IMR-90 (cell line): ENCODE data around the gene TNK1. TPM values are rescaled to one million over a fixed set of nuclear protein-coding genes. Genes with fewer than 3 reads are reported as not detected.

Experiments used
- ATAC-seq: fragments of 200-7000 bp; cut with Tn5 transposase; 2 replicates; pipeline ENCODE4 v1.9.1; 2020; ENCODE audit warnings: low read depth, mild to moderate bottlenecking, moderate library complexity
- BruUV-seq: library from RNA; stranded (reverse); fragments of 400-500 nt; replicated peaks from 2 replicates; lab custom pipeline; 2021; lab: Mats Ljungman, UMichigan
- CTCF ChIA-PET: fragments of 300-600 bp; formaldehyde crosslinking; extraction: SDS; loops from one replicate; lab custom pipeline; 2021; ENCODE audit warnings: antibody characterized with exemption; lab: Yijun Ruan, JAX
- POLR2A ChIA-PET: fragments of 300-600 bp; sonication (Branson Sonifier 250); formaldehyde crosslinking; loops from one replicate; lab custom pipeline; 2022; ENCODE audit warnings: antibody characterized with exemption; ENCODE audit not compliant: unreplicated experiment; lab: Charles Lee
- DNase-seq: peaks from one replicate; pipeline ENCODE4 v3.0.0; 2013
- H2AFZ ChIP-seq: replicated peaks from 2 replicates; pipeline ENCODE3; 2013; ENCODE audit warnings: low read length, mild to moderate bottlenecking; ENCODE audit not compliant: poor library complexity
- H2AK5ac ChIP-seq: 2 replicates; pipeline ENCODE4 v1.6.1; 2013; ENCODE audit warnings: low read depth, low read length, inconsistent platforms
- H2AK9ac ChIP-seq: replicated peaks from 2 replicates; pipeline ENCODE3; 2013; ENCODE audit warnings: mild to moderate bottlenecking, low read depth, low read length, moderate library complexity; ENCODE audit not compliant: poor library complexity
- H2BK120ac ChIP-seq: 2 replicates; pipeline ENCODE4 v1.6.1; 2013; ENCODE audit warnings: low read depth, low read length, inconsistent platforms
- H2BK15ac ChIP-seq: 3 replicates; pipeline ENCODE4 v1.6.1; 2013; ENCODE audit warnings: low read depth, low read length, inconsistent platforms
- H2BK20ac ChIP-seq: 2 replicates; pipeline ENCODE4 v1.6.1; 2013; ENCODE audit warnings: low read depth, mild to moderate bottlenecking, inconsistent platforms, low read length, moderate library complexity
- H2BK5ac ChIP-seq: 2 replicates; pipeline ENCODE4 v1.6.1; 2013; ENCODE audit warnings: mild to moderate bottlenecking, low read depth, low read length, inconsistent platforms; ENCODE audit not compliant: poor library complexity, severe bottlenecking
- H3K14ac ChIP-seq: replicated peaks from 2 replicates; pipeline ENCODE4 v1.6.1; 2013; ENCODE audit warnings: low read depth, low read length, inconsistent platforms
- H3K18ac ChIP-seq: 2 replicates; pipeline ENCODE4 v1.6.1; 2013; ENCODE audit warnings: low read depth, low read length, control low read depth
- H3K23ac ChIP-seq: 2 replicates; pipeline ENCODE4 v1.6.1; 2013; ENCODE audit warnings: low read depth, low read length, inconsistent platforms
- H3K27ac ChIP-seq: 2 replicates; pipeline ENCODE4 v1.5.1; 2013; ENCODE audit warnings: mild to moderate bottlenecking, control low read depth, low read length; ENCODE audit not compliant: insufficient read depth
- H3K27me3 ChIP-seq: 2 replicates; pipeline ENCODE4 v1.6.1; 2013; ENCODE audit warnings: low read length; ENCODE audit not compliant: control insufficient read depth, insufficient read depth
- H3K36me3 ChIP-seq: 2 replicates; pipeline ENCODE4 v1.6.1; 2013; ENCODE audit warnings: low read length, mixed read lengths; ENCODE audit not compliant: control insufficient read depth, insufficient read depth
- H3K4ac ChIP-seq: 2 replicates; pipeline ENCODE4 v1.6.1; 2013; ENCODE audit warnings: low read depth, low read length, inconsistent platforms
- H3K4me1 ChIP-seq: 2 replicates; pipeline ENCODE4 v1.6.1; 2013; ENCODE audit warnings: low read length, mixed read lengths; ENCODE audit not compliant: control insufficient read depth, insufficient read depth
- H3K4me2 ChIP-seq: 2 replicates; pipeline ENCODE4 v1.6.1; 2013; ENCODE audit warnings: low read depth, mild to moderate bottlenecking, control low read depth, low read length, moderate library complexity
- H3K4me3 ChIP-seq: 2 replicates; pipeline ENCODE4 v1.5.1; 2013; ENCODE audit warnings: low read depth, mild to moderate bottlenecking, control low read depth, low read length, moderate library complexity; ENCODE audit not compliant: insufficient read depth
- H3K56ac ChIP-seq: 2 replicates; pipeline ENCODE4 v1.6.1; 2013; ENCODE audit warnings: low read length, inconsistent platforms; ENCODE audit not compliant: insufficient read depth; ENCODE audit errors: extremely low read depth
- H3K79me1 ChIP-seq, 2 experiments: 2 replicates each; pipeline ENCODE4 v1.6.1; 2013; ENCODE audit warnings: low read length in 2 of 2, inconsistent platforms in 1 of 2, low read depth in 1 of 2
- H3K9ac ChIP-seq: 2 replicates; pipeline ENCODE4 v1.6.1; 2013; ENCODE audit warnings: low read depth, low read length, control low read depth
- H3K9me1 ChIP-seq: 2 replicates; pipeline ENCODE4 v1.6.1; 2013; ENCODE audit warnings: low read length, inconsistent platforms; ENCODE audit not compliant: insufficient read depth
- H3K9me3 ChIP-seq: 2 replicates; pipeline ENCODE4 v1.6.1; 2013; ENCODE audit warnings: low read length; ENCODE audit not compliant: control insufficient read depth, insufficient read depth
- H4K20me1 ChIP-seq: 2 replicates; pipeline ENCODE4 v1.6.1; 2013; ENCODE audit warnings: low read length, inconsistent platforms; ENCODE audit not compliant: insufficient read depth
- H4K5ac ChIP-seq: 2 replicates; pipeline ENCODE4 v1.6.1; 2013; ENCODE audit warnings: mild to moderate bottlenecking, low read depth, low read length, control low read depth
- H4K8ac ChIP-seq, 2 experiments: 2 replicates each; pipeline ENCODE4 v1.6.1; 2013; ENCODE audit warnings: low read depth in 2 of 2, low read length in 2 of 2, control low read depth in 1 of 2, inconsistent platforms in 1 of 2
- H4K91ac ChIP-seq: 2 replicates; pipeline ENCODE4 v1.6.1; 2013; ENCODE audit warnings: low read depth, low read length, inconsistent platforms; ENCODE audit not compliant: insufficient read depth
- BHLHE40 ChIP-seq: fragments of 150-350 bp; IDR thresholded peaks from 2 replicates; pipeline ENCODE4 v1.6.1; 2016; ENCODE audit warnings: mild to moderate bottlenecking, low read depth, low read length
- CEBPB ChIP-seq: IDR thresholded peaks from 2 replicates; pipeline ENCODE4 v1.6.1; 2012; ENCODE audit warnings: low read depth, low read length, improper control_type of control experiment
- CHD1 ChIP-seq: IDR thresholded peaks from 2 replicates; pipeline ENCODE4 v1.6.1; 2012; ENCODE audit warnings: low read depth, low read length, improper control_type of control experiment
- ELK1 ChIP-seq: fragments of 150-350 bp; IDR thresholded peaks from 2 replicates; pipeline ENCODE4 v1.6.1; 2016; ENCODE audit warnings: low read depth, mild to moderate bottlenecking, low read length, moderate library complexity, borderline replicate concordance
- MAFK ChIP-seq: IDR thresholded peaks from 2 replicates; pipeline ENCODE4 v1.6.1; 2012; ENCODE audit warnings: low read depth, low read length, improper control_type of control experiment
- MAZ ChIP-seq: IDR thresholded peaks from 2 replicates; pipeline ENCODE4 v1.6.1; 2012; ENCODE audit warnings: low read depth, mild to moderate bottlenecking, low read length, improper control_type of control experiment, moderate library complexity, borderline replicate concordance
- NFE2L2 ChIP-seq: fragments of 150-350 bp; IDR thresholded peaks from 2 replicates; pipeline ENCODE4 v1.6.1; 2016; ENCODE audit warnings: low read depth, mild to moderate bottlenecking, low read length
- POLR2A ChIP-seq: IDR thresholded peaks from 2 replicates; pipeline ENCODE4 v1.6.1; 2012; ENCODE audit warnings: mild to moderate bottlenecking, low read depth, low read length
- RAD21 ChIP-seq: IDR thresholded peaks from 2 replicates; pipeline ENCODE4 v1.6.1; 2012; ENCODE audit warnings: low read length, improper control_type of control experiment
- RCOR1 ChIP-seq: IDR thresholded peaks from 2 replicates; pipeline ENCODE4 v1.6.1; 2012; ENCODE audit warnings: mild to moderate bottlenecking, low read length, improper control_type of control experiment; ENCODE audit not compliant: insufficient replicate concordance
- RFX5 ChIP-seq: IDR thresholded peaks from 2 replicates; pipeline ENCODE4 v1.8.0; 2012; ENCODE audit warnings: low read depth, mild to moderate bottlenecking, low read length, moderate library complexity
- SMC3 ChIP-seq: fragments of 150-350 bp; IDR thresholded peaks from 2 replicates; pipeline ENCODE4 v1.6.1; 2016; ENCODE audit warnings: low read depth, mild to moderate bottlenecking, antibody characterized with exemption, low read length, moderate library complexity
- USF2 ChIP-seq: fragments of 150-350 bp; IDR thresholded peaks from 2 replicates; pipeline ENCODE4 v1.6.1; 2017; ENCODE audit warnings: mild to moderate bottlenecking, antibody characterized with exemption, low read length, low read depth
- WGBS, 2 experiments: methylation state at CpG; one replicate each; pipeline versions ENCODE4 v1.1.5 to v1.1.7; 2013; ENCODE audit warnings: missing lambda C conversion rate in 2 of 2; ENCODE audit not compliant: insufficient read length in 1 of 2; ENCODE audit errors: extremely low coverage in 2 of 2; 5-methylcytosine and 5-hydroxymethylcytosine counted together
- dilution Hi-C: fragments of 300-500 bp; cut with HindIII; formaldehyde crosslinking; loops from one replicate; pipeline ENCODE4 v1.14.3; 2018; ENCODE audit warnings: low sequenced_read_pairs; ENCODE audit not compliant: unreplicated experiment
- in situ Hi-C: fragments of 300-500 bp; cut with MboI; formaldehyde crosslinking; loops from 3 replicates; pipeline ENCODE4 v1.14.3; 2019; ENCODE audit warnings: low sequenced_read_pairs, inconsistent platforms, mixed read lengths
- intact Hi-C: fragments of 100-400 bp; cut with micrococcal nuclease; formaldehyde crosslinking; loops from 2 replicates; pipeline ENCODE4 v1.10.0; 2022
- polyA plus RNA-seq, 3 experiments: library from polyadenylated mRNA; depleted of rRNA; stranded (reverse); fragments of >200 nt; gene quantifications; 2 replicates each; pipeline ENCODE4 v1.2.3, GENCODE V29; 2012; ENCODE audit warnings: low replicate concordance in 1 of 3
- total RNA-seq: library from RNA; depleted of rRNA; stranded (reverse); fragments of >200 nt; gene quantifications from 2 replicates; pipeline ENCODE4 v1.2.3, GENCODE V29; 2012

TNK1 gene
- total and polyA plus RNA-seq, 2 of the 4 experiments (the other 2 are of a cell fraction): 0.44 to 0.54 TPM

GRCh38 chr17:7384489-7385081 lies 3.7 kb downstream of the TNK1 start:
- Histone ChIP-seq H3K14ac (0 out of 2 replicates have a peak overlapping the region, but pooled peaks have one; percentile 5), H2AK5ac (0 out of 2 replicates have a peak overlapping the region, but pooled peaks have one; percentile 20), H2BK15ac (no peak overlapping the region), H4K20me1 (no peaks in the 10 kb centered on the region), H3K36me3 (peaks cover 16% of the 10 kb centered on the region; the same call in 1 of the 2 replicates), H3K23ac (no peak overlapping the region; the same call in none of the 2 replicates), H3K79me1 (no peaks in the 10 kb centered on the region), H3K4ac (no peak overlapping the region), H3K27ac (no peak overlapping the region), H4K91ac (no peak overlapping the region), H4K5ac (no peak overlapping the region), H3K9me1 (peaks cover 2% of the 10 kb centered on the region; the same call in 1 of the 2 replicates), H2AK9ac (no peak overlapping the region), H3K18ac (no peak overlapping the region), H3K4me1 (peaks cover 7% of the 10 kb centered on the region; the same call in 1 of the 2 replicates), H3K9me3 (peaks cover 5% of the 10 kb centered on the region; the same call in 1 of the 2 replicates), H3K4me2 (no peak overlapping the region; the same call in 1 of the 2 replicates), H3K56ac (no peak overlapping the region), H2AFZ (peak overlapping the region; percentile 89), H2BK20ac (no peak overlapping the region), H4K8ac (no peak overlapping the region), H2BK5ac (no peak overlapping the region), H2BK120ac (no peak overlapping the region), H3K9ac (no peak overlapping the region), H3K27me3 (peaks cover 25% of the 10 kb centered on the region), H3K4me3 (no peak overlapping the region)
- POLR2A ChIA-PET: interaction anchor here (1.0 kb wide), 1 partner anchor 10 kb away, joined by 5 read pairs; the partner anchor contains the start of gene PLSCR3
- DNase-seq (no peak), ATAC-seq (no peak)
- TF ChIP-seq USF2: no peak
- no peak for TF ChIP-seq RAD21
- TF ChIP-seq CEBPB: no peak
- no peak for TF ChIP-seq BHLHE40
- TF ChIP-seq ELK1: no peak
- TF ChIP-seq NFE2L2: no peak
- no peak for TF ChIP-seq RFX5
- no peak for TF ChIP-seq MAFK
- no peak for TF ChIP-seq CHD1
- TF ChIP-seq POLR2A: no peak
- TF ChIP-seq MAZ: no peak
- no peak for TF ChIP-seq SMC3
- no peak for TF ChIP-seq RCOR1
- intact Hi-C loops (no loop called here), in situ Hi-C loops (no loop called here), dilution Hi-C loops (no loop called here)
- BruUV-seq: no TSS peak
- CTCF ChIA-PET: no interaction called here
- 40% methylated on average over 11 of the region's 23 CpGs; no CpG with 5 or more reads in 1 of the 2 experiments for WGBS, 2 experiments
